Sigmoid colon (tissue), 7 donors: ENCODE measurements around the gene MIEF1. TPM values are rescaled to one million over a fixed set of nuclear protein-coding genes. Genes with fewer than 3 reads are reported as not detected.
A peak's percentile ranks its signal among the peaks of the same experiment; 100 is the strongest.

ENCODE experiments used
- DNase-seq: peaks from one replicate; pipeline ENCODE4 v3.0.0-alpha.2; 2019
- H3K27ac ChIP-seq, 4 donors: fragments of 200-600 bp; sonication (generic); one replicate each; pipeline ENCODE4 v1.5.1; 2016 to 2019; ENCODE audit warnings: mild to moderate bottlenecking in 1 of 4
- H3K27me3 ChIP-seq, 3 donors: fragments of 200-600 bp; sonication (generic); one replicate each; pipeline ENCODE4 v1.5.1; 2019; ENCODE audit warnings: mild to moderate bottlenecking in 1 of 3
- H3K36me3 ChIP-seq, 4 donors: fragments of 200-600 bp; sonication (generic); one replicate each; pipeline ENCODE4 v1.5.1; 2016 to 2019
- H3K4me1 ChIP-seq, 4 donors: fragments of 200-600 bp; sonication (generic); one replicate each; pipeline ENCODE4 v1.5.1; 2017 to 2019
- H3K4me3 ChIP-seq, 4 donors: fragments of 200-600 bp; sonication (generic); one replicate each; pipeline ENCODE4 v1.5.1; 2017 to 2019; ENCODE audit warnings: mild to moderate bottlenecking in 2 of 4, moderate library complexity in 1 of 4
- H3K9me3 ChIP-seq, 4 donors: fragments of 200-600 bp in 3 of 4; sonication (generic) in 3 of 4; one replicate each; pipeline versions ENCODE4 v1.5.1 to v1.6.1; 2013 to 2019
- CTCF ChIP-seq, 4 experiments: fragments of 450-650 bp in 3 of 4; fragments of 200-600 bp in 1 of 4; IDR thresholded peaks; one replicate each; pipeline ENCODE4 v1.5.1; 2016 to 2019; ENCODE audit warnings: antibody characterized with exemption in 4 of 4, mild to moderate bottlenecking in 3 of 4, moderate library complexity in 2 of 4
- EP300 ChIP-seq, 4 donors: sonication (generic); formaldehyde crosslinking; IDR thresholded peaks; one replicate each; pipeline ENCODE4 v1.6.1; 2017; ENCODE audit warnings: antibody characterized with exemption in 4 of 4
- POLR2A ChIP-seq, 2 donors: fragments of 450-650 bp; IDR thresholded peaks; one replicate each; pipeline ENCODE4 v1.6.1; 2016; ENCODE audit warnings: antibody characterized with exemption in 2 of 2, mild to moderate bottlenecking in 2 of 2, moderate library complexity in 2 of 2
- POLR2AphosphoS5 ChIP-seq, 4 donors: sonication (generic); formaldehyde crosslinking; IDR thresholded peaks; one replicate each; pipeline ENCODE4 v1.6.1; 2017; ENCODE audit warnings: antibody characterized with exemption in 4 of 4
- WGBS, 2 donors: extraction: QIAGEN DNeasy Blood & Tissue Kit; methylation state at CpG; one replicate each; pipeline ENCODE4 v1.1.7; 2013; 5-methylcytosine and 5-hydroxymethylcytosine counted together
- intact Hi-C: fragments of 100-400 bp; cut with DNase I; formaldehyde crosslinking; loops from one replicate; pipeline ENCODE4 v1.15.1; 2023
- polyA plus RNA-seq, 3 donors: library from polyadenylated mRNA; stranded (reverse); fragments of 200-250 nt; gene quantifications; one replicate each; pipeline ENCODE4 v1.2.3, GENCODE V29; 2013
- total RNA-seq, 4 donors: library from RNA; depleted of rRNA; stranded (reverse); fragments of >200 nt; gene quantifications; one replicate each; pipeline ENCODE4 v1.1.0, GENCODE V29; 2016
- donor health status: healthy with polysubstance abuse.
- donor health status: Bipolar disorder and iron deficiency.
- donor health status: healthy.

MIEF1 gene
- total and polyA plus RNA-seq, 7 donors = 9.0 to 25.4 (median 14.2) TPM

- WGBS, 2 donors = 87 to 89% methylated on average over 4 of the region's 4 CpGs
- Histone ChIP-seq H3K27me3 (no peaks in the 10 kb centered on the region), H3K36me3 (peaks cover 29 to 56% (median 33%) of the 10 kb centered on the region in 4 donors), H3K9me3 (no peaks in the 10 kb centered on the region), H3K4me3 (no peak overlapping the region), H3K27ac (peak overlapping the region; percentile 99 to 100 (median 99)), H3K4me1 (peaks cover 3 to 87% (median 78%) of the 10 kb centered on the region in 4 donors)
- TF ChIP-seq EP300 (IDR thresholded peaks at IDR 0.05) (no peak), POLR2AphosphoS5 (IDR thresholded peaks at IDR 0.05) (no peak), POLR2A (IDR thresholded peaks at IDR 0.05) (no peak), CTCF (IDR thresholded peaks at IDR 0.05) (no peak)
- DNase-seq = no peak
- intact Hi-C loops = loop anchor here (5.0 kb wide), 2 partner anchors 128 to 208 kb away; partner anchors contain the start of genes RPL3 and TAB1
Observed at GRCh38 chr22:39525658-39525975, 23.5 kb downstream of the MIEF1 start.

- H3K27me3 ChIP-seq = no peaks in the 10 kb centered on the region
- no peaks in the 10 kb centered on the region for H3K9me3 ChIP-seq
- H3K4me1 ChIP-seq = peaks cover 3 to 93% (median 86%) of the 10 kb centered on the region in 4 donors
- 54 to 78% methylated on average over 4 of the region's 4 CpGs for WGBS, 2 donors
- TF ChIP-seq POLR2AphosphoS5 (IDR thresholded peaks at IDR 0.05) = no peak
- TF ChIP-seq CTCF (IDR thresholded peaks at IDR 0.05) = no peak
- TF ChIP-seq EP300 (IDR thresholded peaks at IDR 0.05) = no peak
- no peak for TF ChIP-seq POLR2A (IDR thresholded peaks at IDR 0.05)
- no peak for DNase-seq
- peaks cover 21 to 47% (median 25%) of the 10 kb centered on the region in 4 donors for H3K36me3 ChIP-seq
- intact Hi-C loops = loop anchor here (5.0 kb wide), 2 partner anchors 129 to 209 kb away; partner anchors contain the start of genes RPL3 and TAB1
- peak overlapping the region; percentile 38 to 99 (median 86) for H3K27ac ChIP-seq
- H3K4me3 ChIP-seq = no peak overlapping the region
Observed at GRCh38 chr22:39526736-39527171, 24.7 kb downstream of the MIEF1 start.

- H3K4me3 ChIP-seq = no peak overlapping the region
- peaks cover 16 to 39% (median 17%) of the 10 kb centered on the region in 4 donors for H3K36me3 ChIP-seq
- no peaks in the 10 kb centered on the region for H3K27me3 ChIP-seq
- H3K9me3 ChIP-seq = no peaks in the 10 kb centered on the region
- 18 to 60% methylated on average over 6 of the region's 6 CpGs for WGBS, 2 donors
- DNase-seq = no peak
- TF ChIP-seq POLR2AphosphoS5 (IDR thresholded peaks at IDR 0.05) (no peak), EP300 (IDR thresholded peaks at IDR 0.05) (no peak), CTCF (IDR thresholded peaks at IDR 0.05) (no peak), POLR2A (IDR thresholded peaks at IDR 0.05) (no peak)
- peaks cover 3 to 89% (median 84%) of the 10 kb centered on the region in 4 donors for H3K4me1 ChIP-seq
- peak overlapping the region; percentile 68 to 99 (median 86) for H3K27ac ChIP-seq
- intact Hi-C loops = loop anchor here (5.0 kb wide), 2 partner anchors 130 to 210 kb away; partner anchors contain the start of genes RPL3 and TAB1
Observed at GRCh38 chr22:39527481-39527961, 25.4 kb downstream of the MIEF1 start.

- Histone ChIP-seq H3K27ac (peak overlapping the region; percentile 68 to 99 (median 86)), H3K4me3 (no peak overlapping the region), H3K9me3 (no peaks in the 10 kb centered on the region), H3K27me3 (no peaks in the 10 kb centered on the region), H3K4me1 (peaks cover 3 to 84% (median 77%) of the 10 kb centered on the region in 4 donors), H3K36me3 (peaks cover 13 to 33% (median 14%) of the 10 kb centered on the region in 4 donors)
- intact Hi-C loops = loop anchor here (2.0 to 5.0 kb wide), 3 partner anchors 33 to 211 kb away; partner anchors contain the start of genes RPL3 and TAB1
- 28 to 64% methylated on average over 12 of the region's 12 CpGs for WGBS, 2 donors
- no peak for DNase-seq
- no peak for TF ChIP-seq EP300 (IDR thresholded peaks at IDR 0.05)
- no peak for TF ChIP-seq POLR2A (IDR thresholded peaks at IDR 0.05)
- TF ChIP-seq POLR2AphosphoS5 (IDR thresholded peaks at IDR 0.05) = no peak
- TF ChIP-seq CTCF (IDR thresholded peaks at IDR 0.05) = no peak
Observed at GRCh38 chr22:39528080-39528661, 26.1 kb downstream of the MIEF1 start.
